Neural cell (in vitro differentiated cells): ENCODE data around the gene PHKA2. TPM values are rescaled to one million over a fixed set of nuclear protein-coding genes. Genes with fewer than 3 reads are reported as not detected.

ENCODE experiments used
- H2AFZ ChIP-seq: fragments of 200-600, 300-800 bp; sonication (generic), shearing (Covaris generic); 2 replicates; pipeline ENCODE4 v1.6.0; 2014; ENCODE audit warnings: low read depth, mild to moderate bottlenecking, antibody characterized with exemption, low read length, moderate library complexity
- H3F3A ChIP-seq: fragments of 200-600 bp; shearing (Covaris generic); 2 replicates; pipeline ENCODE4 v1.6.1; 2016; ENCODE audit warnings: mild to moderate bottlenecking, moderate library complexity, mixed read lengths, antibody characterized with exemption, low read length; ENCODE audit not compliant: insufficient read depth, poor library complexity, severe bottlenecking
- H3K27ac ChIP-seq: fragments of 200-600, 300-800 bp; sonication (generic), shearing (Covaris generic); 2 replicates; pipeline ENCODE4 v1.5.1; 2014; ENCODE audit warnings: mild to moderate bottlenecking, low read length, moderate library complexity
- H3K27me3 ChIP-seq: fragments of 300-800, 200-600 bp; sonication (generic), shearing (Covaris generic); 2 replicates; pipeline ENCODE4 v1.6.0; 2014; ENCODE audit warnings: mild to moderate bottlenecking, low read depth, low read length, moderate library complexity; ENCODE audit not compliant: insufficient read depth
- H3K36me3 ChIP-seq: fragments of 300-800, 200-600 bp; sonication (generic), shearing (Covaris generic); 2 replicates; pipeline ENCODE4 v1.5.1; 2014; ENCODE audit warnings: mild to moderate bottlenecking, antibody characterized with exemption, low read length, moderate library complexity; ENCODE audit not compliant: insufficient read depth
- H3K4me2 ChIP-seq: fragments of 300-800, 200-600 bp; sonication (generic), shearing (Covaris generic); 2 replicates; pipeline ENCODE4 v1.6.0; 2014; ENCODE audit warnings: mild to moderate bottlenecking, low read length
- H3K4me3 ChIP-seq: fragments of 300-800, 200-600 bp; sonication (generic), shearing (Covaris generic); 2 replicates; pipeline ENCODE4 v1.5.1; 2014; ENCODE audit warnings: mild to moderate bottlenecking, low read length, moderate library complexity
- H3K79me2 ChIP-seq: fragments of 200-600 bp; shearing (Covaris generic); replicated peaks from 2 replicates; pipeline ENCODE4 v1.6.0; 2014; ENCODE audit warnings: mild to moderate bottlenecking, low read length, moderate library complexity; ENCODE audit not compliant: insufficient read depth
- H3K9ac ChIP-seq: fragments of 300-800, 200-600 bp; sonication (generic), shearing (Covaris generic); 2 replicates; pipeline ENCODE4 v1.6.1; 2016; ENCODE audit warnings: mild to moderate bottlenecking, low read length, mixed read lengths
- H3K9me2 ChIP-seq: fragments of 200-600 bp; shearing (Covaris generic); 2 replicates; pipeline ENCODE4 v1.6.1; 2016; ENCODE audit warnings: mild to moderate bottlenecking, low read length, mixed read lengths; ENCODE audit not compliant: insufficient read depth
- H3K9me3 ChIP-seq: fragments of 200-600, 300-800 bp; sonication (generic), shearing (Covaris generic); 2 replicates; pipeline ENCODE4 v1.6.1; 2016; ENCODE audit warnings: mild to moderate bottlenecking, mixed run types, low read length, moderate library complexity, mixed read lengths
- H4K20me1 ChIP-seq: fragments of 200-600 bp; shearing (Covaris generic); 2 replicates; pipeline ENCODE4 v1.6.1; 2016; ENCODE audit warnings: mild to moderate bottlenecking, mixed run types; ENCODE audit not compliant: insufficient read depth
- EP300 ChIP-seq: fragments of 450-650 bp; conservative IDR thresholded peaks from 2 replicates; pipeline ENCODE4 v1.6.1; 2014; ENCODE audit warnings: antibody characterized with exemption, mild to moderate bottlenecking, moderate library complexity; ENCODE audit not compliant: poor library complexity, severe bottlenecking
- EZH2 ChIP-seq: fragments of 200-600, 300-800 bp; shearing (Covaris generic), sonication (generic); IDR thresholded peaks from 2 replicates; pipeline ENCODE4 v1.6.1; 2014; ENCODE audit warnings: antibody characterized with exemption, low read length, borderline replicate concordance, mild to moderate bottlenecking; ENCODE audit not compliant: insufficient read depth, poor library complexity, severe bottlenecking
- MXI1 ChIP-seq: fragments of 450-650 bp; conservative IDR thresholded peaks from 2 replicates; pipeline ENCODE4 v1.6.1; 2014; ENCODE audit warnings: antibody characterized with exemption, mild to moderate bottlenecking; ENCODE audit not compliant: poor library complexity, severe bottlenecking
- POLR2AphosphoS5 ChIP-seq: IDR thresholded peaks from 2 replicates; pipeline ENCODE4 v1.6.1; 2012
- RAD21 ChIP-seq: fragments of 450-650 bp; conservative IDR thresholded peaks from 2 replicates; pipeline ENCODE4 v1.6.1; 2014; ENCODE audit warnings: antibody characterized with exemption, mild to moderate bottlenecking, moderate library complexity
- SMC3 ChIP-seq: fragments of 450-650 bp; conservative IDR thresholded peaks from 2 replicates; pipeline ENCODE4 v1.6.1; 2014; ENCODE audit warnings: antibody characterized with exemption, mild to moderate bottlenecking, moderate library complexity; ENCODE audit not compliant: poor library complexity
- TAF1 ChIP-seq: IDR thresholded peaks from 2 replicates; pipeline ENCODE4 v1.6.1; 2012; ENCODE audit warnings: low read depth
- polyA plus RNA-seq: library from polyadenylated mRNA; depleted of rRNA; stranded (reverse); fragments of >200 nt; gene quantifications from 2 replicates; pipeline ENCODE4 v1.2.3, GENCODE V29; 2014
- TF ChIP-seq, protein P1 (sequence below): fragments of 450-650 bp; IDR thresholded peaks from 2 replicates; pipeline ENCODE4 v1.5.1; 2014; ENCODE audit warnings: antibody characterized with exemption, mild to moderate bottlenecking, moderate library complexity; ENCODE audit not compliant: poor library complexity, severe bottlenecking
- TF ChIP-seq, protein P2 (sequence below): IDR thresholded peaks from 2 replicates; pipeline ENCODE4 v1.6.1; 2012; ENCODE audit warnings: borderline replicate concordance

PHKA2 gene
- polyA plus RNA-seq, 1 donor from 2014 or later: 9.6 TPM

DNA sequence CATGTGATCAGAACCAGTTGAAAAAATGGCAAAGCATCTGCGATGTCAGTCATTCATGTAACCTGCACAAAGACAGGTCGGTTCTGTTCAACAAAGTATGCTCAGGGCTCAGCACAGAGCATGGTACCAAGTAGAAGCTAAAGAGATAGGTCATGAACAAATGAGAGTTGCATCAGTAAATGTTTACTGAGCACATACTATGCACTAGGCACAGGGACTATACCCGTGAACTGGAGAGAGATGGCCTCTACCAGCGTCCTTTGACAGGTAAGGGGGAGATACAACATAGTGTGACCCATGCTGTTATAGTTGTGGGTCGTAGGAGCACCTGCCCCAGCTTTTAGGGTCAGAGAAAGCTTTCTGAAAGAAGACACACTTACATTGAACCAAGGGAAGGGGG, 46.7 kb downstream of the PHKA2 start:
- H3K9ac ChIP-seq: no peak overlapping the region
- H3K36me3 ChIP-seq: no peaks in the 10 kb centered on the region
- H3K4me2 ChIP-seq: no peak overlapping the region
- H2AFZ ChIP-seq: no peak overlapping the region
- TF ChIP-seq EP300: no peak
- no peak for TF ChIP-seq TAF1
- no peak for TF ChIP-seq RAD21
- TF ChIP-seq SMC3: no peak
- no peak for TF ChIP-seq EZH2
- TF ChIP-seq MXI1: no peak
- TF ChIP-seq, protein P1, sequence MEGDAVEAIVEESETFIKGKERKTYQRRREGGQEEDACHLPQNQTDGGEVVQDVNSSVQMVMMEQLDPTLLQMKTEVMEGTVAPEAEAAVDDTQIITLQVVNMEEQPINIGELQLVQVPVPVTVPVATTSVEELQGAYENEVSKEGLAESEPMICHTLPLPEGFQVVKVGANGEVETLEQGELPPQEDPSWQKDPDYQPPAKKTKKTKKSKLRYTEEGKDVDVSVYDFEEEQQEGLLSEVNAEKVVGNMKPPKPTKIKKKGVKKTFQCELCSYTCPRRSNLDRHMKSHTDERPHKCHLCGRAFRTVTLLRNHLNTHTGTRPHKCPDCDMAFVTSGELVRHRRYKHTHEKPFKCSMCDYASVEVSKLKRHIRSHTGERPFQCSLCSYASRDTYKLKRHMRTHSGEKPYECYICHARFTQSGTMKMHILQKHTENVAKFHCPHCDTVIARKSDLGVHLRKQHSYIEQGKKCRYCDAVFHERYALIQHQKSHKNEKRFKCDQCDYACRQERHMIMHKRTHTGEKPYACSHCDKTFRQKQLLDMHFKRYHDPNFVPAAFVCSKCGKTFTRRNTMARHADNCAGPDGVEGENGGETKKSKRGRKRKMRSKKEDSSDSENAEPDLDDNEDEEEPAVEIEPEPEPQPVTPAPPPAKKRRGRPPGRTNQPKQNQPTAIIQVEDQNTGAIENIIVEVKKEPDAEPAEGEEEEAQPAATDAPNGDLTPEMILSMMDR: no peak
- TF ChIP-seq, protein P2, sequence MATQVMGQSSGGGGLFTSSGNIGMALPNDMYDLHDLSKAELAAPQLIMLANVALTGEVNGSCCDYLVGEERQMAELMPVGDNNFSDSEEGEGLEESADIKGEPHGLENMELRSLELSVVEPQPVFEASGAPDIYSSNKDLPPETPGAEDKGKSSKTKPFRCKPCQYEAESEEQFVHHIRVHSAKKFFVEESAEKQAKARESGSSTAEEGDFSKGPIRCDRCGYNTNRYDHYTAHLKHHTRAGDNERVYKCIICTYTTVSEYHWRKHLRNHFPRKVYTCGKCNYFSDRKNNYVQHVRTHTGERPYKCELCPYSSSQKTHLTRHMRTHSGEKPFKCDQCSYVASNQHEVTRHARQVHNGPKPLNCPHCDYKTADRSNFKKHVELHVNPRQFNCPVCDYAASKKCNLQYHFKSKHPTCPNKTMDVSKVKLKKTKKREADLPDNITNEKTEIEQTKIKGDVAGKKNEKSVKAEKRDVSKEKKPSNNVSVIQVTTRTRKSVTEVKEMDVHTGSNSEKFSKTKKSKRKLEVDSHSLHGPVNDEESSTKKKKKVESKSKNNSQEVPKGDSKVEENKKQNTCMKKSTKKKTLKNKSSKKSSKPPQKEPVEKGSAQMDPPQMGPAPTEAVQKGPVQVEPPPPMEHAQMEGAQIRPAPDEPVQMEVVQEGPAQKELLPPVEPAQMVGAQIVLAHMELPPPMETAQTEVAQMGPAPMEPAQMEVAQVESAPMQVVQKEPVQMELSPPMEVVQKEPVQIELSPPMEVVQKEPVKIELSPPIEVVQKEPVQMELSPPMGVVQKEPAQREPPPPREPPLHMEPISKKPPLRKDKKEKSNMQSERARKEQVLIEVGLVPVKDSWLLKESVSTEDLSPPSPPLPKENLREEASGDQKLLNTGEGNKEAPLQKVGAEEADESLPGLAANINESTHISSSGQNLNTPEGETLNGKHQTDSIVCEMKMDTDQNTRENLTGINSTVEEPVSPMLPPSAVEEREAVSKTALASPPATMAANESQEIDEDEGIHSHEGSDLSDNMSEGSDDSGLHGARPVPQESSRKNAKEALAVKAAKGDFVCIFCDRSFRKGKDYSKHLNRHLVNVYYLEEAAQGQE: no peak
- no peak for TF ChIP-seq POLR2AphosphoS5
- H3K9me2 ChIP-seq: no peaks in the 10 kb centered on the region
- no peak overlapping the region for H3K4me3 ChIP-seq
- H3K79me2 ChIP-seq: no peaks in the 10 kb centered on the region
- no peaks in the 10 kb centered on the region for H3F3A ChIP-seq
- no peaks in the 10 kb centered on the region for H4K20me1 ChIP-seq
- H3K9me3 ChIP-seq: no peaks in the 10 kb centered on the region
- H3K27ac ChIP-seq: no peak overlapping the region
- H3K27me3 ChIP-seq: no peaks in the 10 kb centered on the region

DNA sequence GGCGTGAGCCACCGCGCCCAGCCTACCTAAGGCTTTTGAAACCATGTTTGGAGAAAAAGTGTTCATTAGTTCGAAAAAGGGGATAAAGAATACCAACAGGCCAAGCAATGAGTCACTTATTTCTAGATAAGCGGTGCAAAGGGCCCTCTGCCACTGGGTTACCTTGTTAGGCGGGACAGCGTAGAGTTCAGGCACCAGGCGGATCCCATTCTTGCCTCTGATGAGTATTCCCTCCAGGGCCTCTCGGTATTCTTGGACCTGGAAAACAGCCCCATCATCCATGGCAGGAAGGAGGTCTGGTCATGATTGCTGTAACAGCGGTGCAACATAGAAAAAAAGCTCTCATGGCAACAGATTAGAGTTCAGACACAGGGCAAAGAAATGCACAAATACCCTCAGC, 48.0 kb downstream of the PHKA2 start:
- Histone ChIP-seq H3F3A (no peaks in the 10 kb centered on the region), H3K36me3 (no peaks in the 10 kb centered on the region), H3K9ac (no peak overlapping the region), H3K9me2 (no peaks in the 10 kb centered on the region), H3K4me2 (no peak overlapping the region), H3K27me3 (no peaks in the 10 kb centered on the region), H3K4me3 (no peak overlapping the region), H4K20me1 (no peaks in the 10 kb centered on the region), H3K79me2 (no peaks in the 10 kb centered on the region), H2AFZ (no peak overlapping the region), H3K27ac (no peak overlapping the region), H3K9me3 (no peaks in the 10 kb centered on the region)
- TF ChIP-seq, protein P2: no peak
- no peak for TF ChIP-seq RAD21
